Epidermal melanocyte (primary cell): ENCODE data around the gene SOWAHC.
"Not testable (repeated sequence)": the region's sequence is repeated elsewhere in the genome, so short reads cannot be mapped to it uniquely, and the experiment has no call there.

Experiments
- DNase-seq: peaks from one replicate; pipeline ENCODE4 v3.0.0; 2011; ENCODE audit warnings: low spot score; ENCODE audit not compliant: insufficient read length

The SOWAHC gene

DNA sequence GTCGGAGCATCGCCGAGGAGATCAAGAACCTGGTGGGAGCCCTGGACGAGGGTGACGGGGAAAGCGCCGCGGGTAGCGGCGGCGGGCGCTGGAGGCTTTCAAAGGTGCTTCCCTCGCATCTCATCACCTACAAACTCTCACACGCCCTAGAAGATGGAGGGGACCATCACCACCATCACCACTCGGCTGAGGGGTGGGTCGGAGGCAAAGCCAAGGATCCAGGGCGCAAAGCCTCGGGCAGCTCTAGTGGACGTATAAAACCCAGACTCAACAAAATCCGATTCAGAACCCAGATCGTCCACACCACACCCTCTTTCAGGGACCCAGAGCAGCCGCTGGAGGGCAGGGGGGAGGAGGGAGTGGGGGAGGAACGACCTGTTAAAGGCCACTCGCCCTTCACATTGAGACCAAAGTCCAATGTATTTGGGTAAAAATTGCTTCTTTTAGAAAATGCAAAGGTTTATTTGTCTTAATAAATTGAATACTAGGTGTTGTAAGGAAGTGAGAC is 1.5 kb downstream of the SOWAHC start:
- no peak for DNase-seq

DNA sequence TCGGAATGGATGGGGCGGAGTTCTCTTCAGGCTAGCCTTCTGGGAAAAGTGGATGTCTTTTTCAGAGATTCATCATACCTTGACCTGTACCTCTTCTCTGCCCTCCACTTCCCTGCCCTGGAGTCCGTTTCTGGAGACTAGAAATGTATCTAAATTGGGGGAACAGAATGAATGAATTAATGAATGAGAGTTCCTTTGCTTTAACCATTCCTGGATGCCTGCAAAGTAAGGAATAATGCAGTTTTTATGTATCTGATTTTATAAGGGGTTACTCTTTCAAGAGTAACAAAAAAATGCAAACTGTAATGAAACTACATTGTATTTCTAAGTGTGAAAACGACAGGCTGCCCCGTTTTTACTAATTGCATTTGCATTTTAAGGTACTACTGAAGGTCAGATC is 2.0 kb downstream of the SOWAHC start:
- no peak for DNase-seq

DNA sequence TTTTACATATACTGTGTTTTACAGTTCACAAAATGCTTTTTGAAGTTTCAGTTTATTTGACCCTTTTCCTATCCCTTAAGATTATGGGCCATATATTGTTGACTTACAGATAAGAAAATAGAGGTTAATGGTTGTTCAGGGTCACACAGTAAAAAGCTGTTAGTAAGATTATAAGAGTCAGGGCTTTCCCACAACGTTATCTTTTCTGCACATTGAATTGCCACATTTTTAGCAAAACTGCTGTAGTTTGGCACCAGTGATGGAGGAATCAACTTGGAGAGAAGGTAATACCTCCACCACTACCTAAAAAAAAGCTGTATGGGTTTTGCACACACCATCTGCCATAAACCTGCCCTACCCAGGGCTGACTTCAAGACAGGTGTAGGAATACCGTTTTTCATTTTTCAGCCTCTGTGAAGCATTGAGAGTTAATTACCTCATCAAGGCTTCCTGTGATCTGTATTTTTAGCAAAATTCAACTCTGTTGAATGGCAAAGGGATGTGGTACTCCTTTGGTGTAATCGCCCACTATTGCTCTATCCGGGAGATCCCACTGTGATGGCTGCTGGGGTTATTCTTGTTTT is 5.0 kb downstream of the SOWAHC start:
- DNase-seq: no peak

DNA sequence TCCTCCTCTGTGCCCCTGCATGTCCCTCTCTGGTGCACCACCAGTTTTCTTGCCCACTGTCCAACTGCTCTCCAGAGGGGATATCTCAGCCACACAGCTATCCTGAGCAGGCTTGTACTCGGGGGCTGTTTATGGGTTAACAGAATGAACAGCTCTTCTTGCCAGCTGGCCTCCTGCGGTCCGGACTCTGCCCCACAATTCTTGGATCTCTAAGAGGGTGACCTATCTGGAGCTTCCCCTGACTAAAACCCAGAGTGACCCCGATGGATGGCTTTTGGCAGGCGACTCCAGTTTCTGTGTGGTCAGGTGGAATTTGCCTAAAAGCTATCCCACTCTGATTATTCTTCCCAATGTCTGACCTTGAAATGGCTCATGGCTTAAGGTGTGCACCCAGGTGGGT is 9.1 kb downstream of the SOWAHC start:
- DNase-seq: no peak

DNA sequence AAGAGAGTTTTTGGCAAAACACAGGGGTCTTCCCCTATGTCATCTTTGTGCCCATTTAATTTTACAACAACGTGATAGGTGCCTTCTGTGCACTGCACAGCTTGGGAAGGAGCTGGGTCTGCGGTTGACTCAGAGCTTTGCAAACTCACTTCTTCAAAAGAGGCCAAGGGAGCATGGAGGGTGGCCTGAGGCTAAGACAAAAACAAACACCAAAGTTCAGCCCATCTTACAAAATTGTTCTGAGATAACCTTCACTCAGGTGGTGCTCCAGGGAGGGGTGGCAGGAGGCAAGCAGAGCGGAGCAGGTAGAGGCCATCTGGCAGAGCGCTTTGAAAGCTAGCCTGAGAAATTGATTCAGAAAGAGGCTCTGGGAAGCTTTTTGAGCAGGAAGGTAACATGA is 9.8 kb downstream of the SOWAHC start:
- DNase-seq: no peak

DNA sequence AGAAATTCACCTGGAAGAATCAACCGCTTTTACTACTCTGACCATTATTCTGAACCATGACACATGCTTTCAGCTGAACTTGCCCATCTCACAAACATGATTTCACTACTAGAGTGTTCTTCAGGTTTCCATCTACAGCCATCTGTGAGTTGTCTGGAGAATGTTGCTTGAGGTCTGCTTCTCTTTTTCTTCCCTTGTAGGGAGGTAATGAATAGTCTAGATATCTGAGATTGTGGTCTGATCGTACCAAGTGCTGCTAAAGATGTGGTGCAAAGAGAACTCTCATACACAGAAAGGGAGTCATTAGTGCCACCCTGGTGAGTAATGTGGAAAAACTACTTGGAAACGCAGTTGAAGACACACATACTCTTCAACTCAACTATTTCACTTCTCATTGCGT is 10.2 kb downstream of the SOWAHC start:
- DNase-seq: no peak

DNA sequence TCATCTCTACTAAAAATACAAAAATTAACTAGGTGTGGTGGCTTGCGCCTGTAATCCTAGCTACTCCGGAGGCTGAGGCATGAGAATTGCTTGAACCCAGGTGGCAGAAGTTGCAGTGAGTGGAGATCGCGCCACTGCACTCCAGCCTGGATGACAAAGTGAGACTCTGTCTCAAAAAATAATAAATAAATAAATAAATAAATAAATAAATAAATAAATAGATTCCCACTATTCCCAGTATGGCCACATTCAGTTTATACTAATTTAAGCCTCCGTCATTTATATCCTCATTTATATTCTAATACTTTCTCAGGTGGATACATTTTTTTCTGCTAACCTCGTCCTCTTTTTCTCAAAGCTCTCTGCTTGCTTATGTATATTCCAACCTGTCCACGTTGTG is 14.2 kb downstream of the SOWAHC start:
- DNase-seq: not testable (repeated sequence)

DNA sequence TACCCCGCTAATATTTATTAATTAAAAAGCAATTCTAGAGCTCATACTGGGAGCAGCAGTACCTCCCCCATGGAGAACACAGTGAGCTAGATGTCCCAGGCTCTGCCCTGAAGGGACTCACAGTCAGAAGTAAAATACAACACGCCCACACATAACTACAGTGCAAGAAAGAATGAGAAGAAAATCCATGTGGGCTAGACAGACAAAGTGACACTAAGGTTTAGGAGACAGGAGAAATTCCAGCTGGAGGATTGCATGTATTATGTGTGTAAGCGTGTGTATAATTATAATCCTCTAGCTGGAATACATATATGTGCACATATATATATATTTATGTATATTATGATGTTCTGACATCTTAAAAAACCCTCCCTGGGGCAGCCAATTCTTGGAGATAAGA is 15.7 kb downstream of the SOWAHC start:
- DNase-seq: no peak

DNA sequence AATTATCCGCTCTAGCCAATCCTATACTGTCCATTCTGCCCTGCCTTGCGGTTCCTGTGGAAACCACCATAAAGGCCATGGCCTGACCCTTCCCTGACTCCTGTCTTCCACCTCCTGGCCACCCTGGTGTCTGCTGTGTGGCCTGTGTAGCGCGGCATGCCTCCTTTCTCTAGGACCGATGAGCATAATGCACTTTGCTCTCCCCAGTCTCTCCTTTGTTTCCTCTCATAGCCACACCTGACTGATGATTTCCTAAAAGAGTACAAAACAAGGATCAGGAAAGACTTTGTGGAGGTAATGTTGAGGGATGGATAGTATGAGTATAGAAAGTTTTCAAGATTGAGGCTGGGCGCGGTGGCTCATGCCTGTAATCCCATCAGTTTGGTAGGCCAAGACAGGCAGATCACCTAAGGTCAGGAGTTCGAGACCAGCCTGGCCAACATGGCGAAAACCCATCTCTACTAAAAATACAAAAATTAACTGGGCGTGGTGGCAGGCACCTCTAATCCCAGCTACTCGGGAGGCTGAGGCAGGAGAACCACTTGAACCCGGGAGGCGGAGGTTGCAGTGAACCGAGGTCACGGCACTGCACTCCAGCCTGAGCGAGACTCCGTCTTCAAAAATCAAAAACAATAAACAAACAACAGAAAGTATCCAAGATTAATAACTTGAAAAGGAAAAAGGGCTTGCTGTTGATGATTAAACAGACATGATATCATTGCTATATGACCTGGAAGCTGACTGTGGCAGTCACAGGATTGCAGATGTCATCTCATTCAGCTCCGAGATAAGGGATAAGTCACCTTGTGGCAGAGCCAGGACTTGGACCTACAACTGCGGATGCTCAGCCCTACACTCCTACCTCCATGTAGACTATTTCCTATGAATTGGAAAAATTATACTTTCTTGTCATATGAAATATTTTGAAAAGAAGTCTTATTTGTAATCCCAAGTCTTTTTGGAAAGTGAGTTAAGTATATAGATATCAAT is 16.6 kb downstream of the SOWAHC start:
- no peak for DNase-seq

DNA sequence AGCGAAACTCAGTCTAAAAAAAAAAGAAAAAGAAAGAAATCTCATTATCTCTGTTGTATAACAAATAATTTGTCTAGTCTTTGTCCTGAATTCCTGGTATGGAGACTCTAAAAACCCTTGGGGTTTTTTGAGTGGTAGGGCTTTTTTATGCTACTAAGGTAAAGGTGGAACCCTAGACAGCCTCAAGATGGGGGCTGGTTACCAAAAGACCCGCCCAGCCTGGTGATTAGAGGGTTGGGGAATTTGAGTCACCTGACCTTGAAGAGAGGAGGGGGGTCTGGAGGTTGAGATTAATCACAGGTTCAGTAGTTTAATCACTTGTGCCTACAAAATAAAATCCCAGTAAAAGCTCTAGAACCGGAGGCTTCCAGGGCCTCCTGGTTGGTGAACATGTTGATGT is 17.6 kb downstream of the SOWAHC start:
- no peak for DNase-seq

DNA sequence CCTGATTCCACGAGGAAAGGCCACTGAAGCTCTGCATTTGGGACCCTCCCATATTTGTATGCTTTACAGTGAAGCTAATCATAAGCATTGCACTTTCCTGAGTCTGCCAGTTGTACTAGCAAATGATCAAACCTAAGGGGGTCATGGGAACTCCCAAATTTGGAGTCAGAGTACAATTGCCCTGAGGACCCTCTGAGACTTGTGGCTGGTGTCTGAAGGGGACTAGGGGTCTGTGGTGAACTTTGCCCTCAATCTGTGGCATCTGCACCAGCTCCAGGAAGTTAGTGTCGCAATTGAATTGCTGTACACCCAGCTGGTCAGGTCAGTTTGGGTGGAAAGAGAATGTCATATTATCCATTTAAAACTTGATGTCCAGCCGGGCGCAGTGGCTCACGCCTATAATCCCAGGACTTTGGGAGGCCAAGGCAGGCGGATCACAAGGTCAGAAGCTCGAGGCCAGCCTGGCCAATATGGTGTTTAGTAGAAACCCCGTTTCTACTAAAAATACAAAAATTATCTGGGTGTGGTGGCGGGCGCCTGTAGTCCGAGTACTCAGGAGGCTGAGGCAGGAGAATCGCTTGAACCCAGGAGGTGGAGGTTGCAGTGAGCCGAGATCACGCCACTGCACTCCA is 18.1 kb downstream of the SOWAHC start:
- no peak for DNase-seq

DNA sequence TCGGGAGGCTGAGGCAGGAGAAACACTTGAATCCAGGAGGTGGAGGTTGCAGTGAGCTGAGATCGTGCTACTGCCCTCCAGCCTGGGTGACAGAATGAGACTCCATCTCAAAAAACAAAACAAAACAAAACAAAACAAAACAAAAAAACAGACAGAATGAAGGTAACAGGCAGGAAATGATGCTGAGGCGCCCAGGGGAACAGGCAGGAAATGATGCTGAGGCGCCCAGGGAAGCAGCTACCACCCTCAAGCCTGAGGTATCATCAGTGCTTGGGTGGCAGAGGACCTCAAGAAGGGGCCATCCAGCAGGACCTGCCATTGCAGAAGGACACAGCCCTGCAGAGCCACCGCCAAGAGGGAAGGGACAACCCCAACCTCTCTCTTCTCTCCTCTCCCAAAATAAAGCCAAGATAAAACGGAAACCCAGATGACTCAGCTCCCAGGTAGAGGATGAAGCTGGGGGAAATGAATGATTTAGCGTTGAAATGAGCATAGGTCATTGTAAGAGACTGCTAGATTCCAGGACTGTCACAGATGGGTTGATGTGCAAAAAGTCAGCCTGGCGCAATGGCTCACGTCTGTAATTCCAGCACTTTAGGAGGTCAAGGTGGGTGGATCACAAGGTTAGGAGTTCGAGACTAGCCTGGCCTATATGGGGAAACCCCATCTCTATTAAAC is 19.3 kb downstream of the SOWAHC start:
- DNase-seq: no peak

DNA sequence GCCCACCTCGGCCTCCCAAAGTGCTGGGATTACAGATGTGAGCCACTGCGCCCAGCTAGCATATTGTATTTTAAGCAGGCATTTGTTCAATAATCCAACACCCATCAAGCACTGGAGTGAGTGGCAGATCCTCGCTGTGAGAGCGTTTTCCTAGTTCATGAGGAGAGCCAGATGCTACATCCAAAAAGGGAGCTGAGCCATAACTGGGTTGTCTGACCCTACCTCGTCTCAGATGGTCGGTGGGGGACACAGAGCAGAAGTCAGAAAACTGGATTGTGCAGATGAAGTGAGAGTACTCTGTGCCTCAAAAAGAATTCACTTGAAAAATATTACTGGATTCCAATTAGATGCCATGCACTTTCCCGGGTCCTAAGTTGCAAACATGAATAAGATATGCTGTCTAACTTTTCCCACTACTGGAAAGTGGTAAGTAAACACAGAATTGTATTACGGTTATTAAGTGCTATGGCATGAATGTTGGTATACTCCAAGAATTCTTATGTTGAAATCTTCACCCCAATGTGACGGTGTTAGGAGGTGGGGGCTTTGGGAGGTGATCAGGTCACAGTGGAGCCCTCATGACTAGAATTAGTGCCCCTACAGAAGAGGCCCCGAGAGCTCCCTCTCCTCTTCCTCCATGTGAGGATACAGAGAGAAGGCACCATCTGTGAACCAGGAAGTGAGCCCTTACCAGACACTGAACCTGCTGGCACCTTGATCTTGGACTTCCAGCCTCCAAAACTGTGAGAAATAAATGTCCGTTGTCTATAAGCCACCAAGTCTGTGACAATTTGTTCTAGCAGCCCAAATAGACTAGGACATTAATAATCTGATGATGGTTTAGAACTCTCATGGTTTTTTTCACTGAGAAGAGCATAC is 21.5 kb downstream of the SOWAHC start:
- DNase-seq: no peak

DNA sequence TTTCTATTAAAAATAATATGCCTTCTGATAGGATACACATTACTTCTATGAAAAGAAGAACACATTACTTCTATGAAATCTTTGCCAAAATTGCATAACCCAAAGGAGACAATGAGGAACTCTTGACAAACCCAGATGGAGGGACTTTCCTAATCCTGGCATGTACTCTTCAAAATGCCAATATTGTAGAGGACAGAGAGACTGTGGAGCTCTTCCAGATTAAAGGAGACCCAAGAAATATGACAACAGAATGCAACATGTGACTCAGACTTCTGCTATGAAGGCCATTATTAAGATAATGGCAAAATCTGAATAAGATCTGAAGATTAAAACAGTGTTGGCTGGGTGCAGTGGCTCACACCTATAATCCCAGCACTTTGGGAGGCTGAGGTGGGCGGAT is 22.2 kb downstream of the SOWAHC start:
- no peak for DNase-seq

DNA sequence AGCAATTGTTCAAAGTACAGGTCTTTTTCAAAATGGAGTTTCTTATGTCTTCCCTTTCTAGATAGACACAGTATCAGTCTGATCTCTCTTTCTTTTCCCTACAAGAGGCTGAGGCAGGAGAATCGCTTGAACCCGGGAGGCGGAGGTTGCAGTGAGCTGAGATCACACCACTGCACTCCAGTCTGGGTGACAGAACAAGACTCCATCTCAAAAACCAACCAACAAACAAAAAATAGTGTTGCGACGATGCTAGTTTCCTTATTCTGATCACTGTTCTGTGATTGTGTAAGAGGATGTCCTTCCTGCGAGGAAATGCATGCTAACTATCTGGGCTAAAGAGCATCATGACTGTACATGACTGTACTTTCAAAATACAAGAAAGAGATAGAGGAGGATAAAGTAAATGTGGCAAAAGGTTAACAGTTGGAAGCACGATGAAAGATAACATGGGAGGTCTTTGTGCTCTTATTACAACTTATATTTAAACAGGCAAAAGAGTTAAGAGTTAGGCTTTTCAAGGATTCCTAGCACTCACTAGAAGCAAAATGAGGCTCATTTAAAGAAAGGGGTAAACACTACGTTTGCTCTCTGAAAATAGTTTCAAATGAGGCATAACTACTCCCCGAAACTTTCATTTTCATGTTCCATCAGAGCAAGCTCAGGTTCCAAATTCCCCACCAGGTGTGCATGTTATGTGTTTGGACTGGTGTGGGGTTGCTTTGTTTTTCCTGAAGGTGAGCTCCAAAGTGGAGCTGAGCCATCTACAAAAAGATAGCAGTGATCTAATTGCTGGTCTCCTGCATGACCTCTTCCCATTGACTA is 23.8 kb downstream of the SOWAHC start:
- no peak for DNase-seq

DNA sequence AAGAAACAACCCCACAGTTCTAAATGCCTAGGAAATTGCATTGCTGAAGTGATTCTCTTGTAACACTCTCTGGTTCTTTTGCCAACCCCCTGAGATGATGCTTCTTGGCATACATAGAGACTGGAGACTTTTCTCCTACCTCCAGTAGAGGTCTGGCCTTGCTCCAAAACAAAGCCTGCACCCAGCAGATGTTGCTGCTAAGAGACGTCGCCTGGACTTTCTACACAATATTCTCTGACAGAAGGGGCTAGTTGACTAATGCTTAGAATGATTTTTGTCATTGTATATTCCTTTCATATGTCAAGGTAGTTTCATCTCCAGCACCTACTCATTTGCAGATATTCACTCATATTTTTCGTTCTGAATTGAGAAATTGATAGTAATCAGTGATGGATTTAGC is 24.6 kb downstream of the SOWAHC start:
- DNase-seq: no peak

DNA sequence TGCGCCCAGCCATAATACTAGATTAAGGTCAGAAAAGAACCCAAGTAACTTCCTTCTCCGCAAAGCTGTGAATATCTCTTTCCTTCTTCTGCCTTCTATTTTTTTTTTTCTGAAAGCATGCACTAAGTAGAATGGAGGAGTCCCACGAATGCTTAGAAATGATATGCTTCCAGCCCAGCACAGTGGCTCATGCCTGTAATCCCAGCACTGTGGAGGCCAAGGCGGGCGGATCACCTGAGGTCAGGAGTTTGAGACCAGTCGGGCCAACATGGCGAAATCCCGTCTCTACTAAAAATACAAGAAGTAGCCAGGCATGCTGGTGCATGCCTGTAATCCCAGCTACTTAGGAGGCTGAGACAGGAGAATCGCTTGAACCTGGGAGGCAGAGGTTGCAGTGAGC is 25.8 kb downstream of the SOWAHC start:
- not testable (repeated sequence) for DNase-seq

DNA sequence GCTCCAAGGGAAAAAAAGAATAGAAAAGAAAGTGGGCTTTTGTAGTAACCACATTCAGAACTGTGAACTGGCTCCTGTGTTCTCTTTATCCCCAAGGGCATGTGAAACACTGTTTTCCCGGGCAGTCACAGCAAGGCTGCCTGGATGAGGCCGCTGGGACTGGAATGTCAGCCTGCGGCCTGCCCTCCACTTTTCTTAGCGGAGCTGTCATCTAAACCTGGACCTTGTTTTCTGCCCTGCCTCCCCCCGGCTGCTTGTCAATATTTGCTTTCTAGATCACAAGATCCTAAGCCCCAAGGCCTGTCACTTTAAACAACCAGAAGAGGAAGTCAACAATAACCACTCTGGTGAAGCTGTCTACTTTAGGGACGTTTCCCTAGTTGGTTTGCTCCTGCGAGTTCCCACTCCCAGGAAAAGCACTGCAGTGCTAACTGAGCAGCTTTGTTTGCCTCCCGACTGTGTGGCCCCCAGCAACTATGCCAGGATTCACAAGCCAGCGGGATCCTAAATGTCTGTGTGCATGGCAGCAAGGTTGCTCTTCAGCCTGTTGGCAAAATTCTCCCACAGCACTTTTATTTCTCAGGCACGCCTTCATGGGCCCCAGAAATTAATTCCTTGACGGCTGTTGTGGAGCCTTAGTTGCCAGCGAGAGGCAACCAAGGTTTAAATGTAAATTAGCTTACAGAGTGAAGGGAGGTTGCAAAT is 30.6 kb downstream of the SOWAHC start:
- DNase-seq: peak; percentile 50
